ENCODE data around the gene DCC. TPM values are rescaled to one million over a fixed set of nuclear protein-coding genes. Genes with fewer than 3 reads are reported as not detected.

The DCC gene
- total and polyA plus RNA-seq, 9 of the 15 experiments (the other 6 are each of a cell fraction or from before 2014, with no cell fraction given): not detected

DNA sequence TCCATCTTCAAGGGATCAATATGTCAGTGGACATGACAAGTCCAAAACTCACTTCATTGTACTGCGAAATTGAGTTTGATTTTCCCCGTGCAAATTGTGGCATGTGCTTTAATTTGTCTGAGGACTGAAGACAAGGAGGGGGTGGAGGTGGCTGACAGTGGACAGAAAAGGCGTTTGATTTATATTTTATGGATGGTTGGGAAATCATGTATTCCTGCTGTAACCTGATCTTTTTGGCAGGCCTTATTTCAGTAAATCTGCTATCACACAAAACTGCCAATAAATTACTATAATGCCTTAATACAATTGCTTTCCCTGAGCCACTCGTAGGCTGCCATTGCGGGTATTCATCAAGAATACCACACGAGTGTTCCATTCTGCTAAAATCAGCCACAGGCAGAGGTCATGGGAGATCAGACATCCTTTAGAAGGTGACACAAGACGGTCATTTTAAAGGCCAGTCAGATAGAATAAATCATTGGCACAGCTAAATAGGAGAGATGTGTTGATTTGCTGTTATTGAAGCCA is 1164.0 kb downstream of the DCC start:
- WGBS (ENCODE audit: insufficient coverage, low coverage, missing lambda C conversion rate): 3% methylated on average over 7 of the region's 7 CpGs

More for the DNA sequence above, 1164.0 kb downstream of the DCC start:
- CTCF ChIA-PET (ENCODE audit: low intra/inter-chr PET ratio): no interaction called here
- in situ Hi-C loops (cut with MboI): no loop called here
- TF ChIP-seq, protein P1, sequence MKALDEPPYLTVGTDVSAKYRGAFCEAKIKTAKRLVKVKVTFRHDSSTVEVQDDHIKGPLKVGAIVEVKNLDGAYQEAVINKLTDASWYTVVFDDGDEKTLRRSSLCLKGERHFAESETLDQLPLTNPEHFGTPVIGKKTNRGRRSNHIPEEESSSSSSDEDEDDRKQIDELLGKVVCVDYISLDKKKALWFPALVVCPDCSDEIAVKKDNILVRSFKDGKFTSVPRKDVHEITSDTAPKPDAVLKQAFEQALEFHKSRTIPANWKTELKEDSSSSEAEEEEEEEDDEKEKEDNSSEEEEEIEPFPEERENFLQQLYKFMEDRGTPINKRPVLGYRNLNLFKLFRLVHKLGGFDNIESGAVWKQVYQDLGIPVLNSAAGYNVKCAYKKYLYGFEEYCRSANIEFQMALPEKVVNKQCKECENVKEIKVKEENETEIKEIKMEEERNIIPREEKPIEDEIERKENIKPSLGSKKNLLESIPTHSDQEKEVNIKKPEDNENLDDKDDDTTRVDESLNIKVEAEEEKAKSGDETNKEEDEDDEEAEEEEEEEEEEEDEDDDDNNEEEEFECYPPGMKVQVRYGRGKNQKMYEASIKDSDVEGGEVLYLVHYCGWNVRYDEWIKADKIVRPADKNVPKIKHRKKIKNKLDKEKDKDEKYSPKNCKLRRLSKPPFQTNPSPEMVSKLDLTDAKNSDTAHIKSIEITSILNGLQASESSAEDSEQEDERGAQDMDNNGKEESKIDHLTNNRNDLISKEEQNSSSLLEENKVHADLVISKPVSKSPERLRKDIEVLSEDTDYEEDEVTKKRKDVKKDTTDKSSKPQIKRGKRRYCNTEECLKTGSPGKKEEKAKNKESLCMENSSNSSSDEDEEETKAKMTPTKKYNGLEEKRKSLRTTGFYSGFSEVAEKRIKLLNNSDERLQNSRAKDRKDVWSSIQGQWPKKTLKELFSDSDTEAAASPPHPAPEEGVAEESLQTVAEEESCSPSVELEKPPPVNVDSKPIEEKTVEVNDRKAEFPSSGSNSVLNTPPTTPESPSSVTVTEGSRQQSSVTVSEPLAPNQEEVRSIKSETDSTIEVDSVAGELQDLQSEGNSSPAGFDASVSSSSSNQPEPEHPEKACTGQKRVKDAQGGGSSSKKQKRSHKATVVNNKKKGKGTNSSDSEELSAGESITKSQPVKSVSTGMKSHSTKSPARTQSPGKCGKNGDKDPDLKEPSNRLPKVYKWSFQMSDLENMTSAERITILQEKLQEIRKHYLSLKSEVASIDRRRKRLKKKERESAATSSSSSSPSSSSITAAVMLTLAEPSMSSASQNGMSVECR (CRISPR knock-in tag; IDR thresholded peaks at IDR 0.05): no peak
- TF ChIP-seq LEF1 (IDR thresholded peaks at IDR 0.05): no peak
- TF ChIP-seq ZBTB7A (IDR thresholded peaks at IDR 0.05; ENCODE audit: borderline replicate concordance, control insufficient read depth, low read depth, low read length): no peak
- TF ChIP-seq ZNF76 (CRISPR knock-in tag; IDR thresholded peaks at IDR 0.05; ENCODE audit: borderline replicate concordance): no peak
- no peak for TF ChIP-seq ZNF23 (CRISPR knock-in tag; IDR thresholded peaks at IDR 0.05)
- no peak for TF ChIP-seq FOS (IDR thresholded peaks at IDR 0.05; ENCODE audit: extremely low read depth, insufficient read length)
- no peak overlapping the region for H3K4me2 ChIP-seq (ENCODE audit: insufficient read depth, low read length)
- H3K9me3 ChIP-seq (replicated peaks; ENCODE audit: control insufficient read depth, insufficient read depth, low read depth, low read length): no peaks in the 10 kb centered on the region
- POLR2A ChIA-PET: no interaction called here
- no peak overlapping the region for H3K4me3 ChIP-seq
- H3K79me2 ChIP-seq (ENCODE audit: control insufficient read depth, insufficient read depth, low read length): no peaks in the 10 kb centered on the region
- intact Hi-C loops (cut with micrococcal nuclease): no loop called here
- H4K20me1 ChIP-seq (replicated peaks; ENCODE audit: control insufficient read depth, insufficient read depth, low read length): no peaks in the 10 kb centered on the region
- ATAC-seq: no peak
- H3K9ac ChIP-seq (ENCODE audit: insufficient read depth in 1 of 2, low read depth in 2 of 2, low read length in 2 of 2): no peak overlapping the region
- FAIRE-seq: no peak
- H3K36me3 ChIP-seq (ENCODE audit: control insufficient read depth, insufficient read depth, low read length): no peaks in the 10 kb centered on the region
- no peak for DNase-seq (ENCODE audit: extremely low read depth in 1 of 4, low spot score in 3 of 4)
- no peak overlapping the region for H3K27ac ChIP-seq (ENCODE audit: extremely low read depth, low read depth, low read length)
- BruUV-seq (replicated peaks): no TSS peak
- H2AFZ ChIP-seq (ENCODE audit: low read depth, low read length): no peak overlapping the region
- no peaks in the 10 kb centered on the region for H3K9me1 ChIP-seq (ENCODE audit: control insufficient read depth, insufficient read depth, low read length)
- no peaks in the 10 kb centered on the region for H3K4me1 ChIP-seq (replicated peaks in 1 of 2; ENCODE audit: control insufficient read depth in 2 of 2, insufficient read depth in 2 of 2, low read length in 2 of 2)
- H3K27me3 ChIP-seq (ENCODE audit: control insufficient read depth in 2 of 2, insufficient read depth in 2 of 2, low read length in 2 of 2): no peaks in the 10 kb centered on the region

Data from K562 (cell line).